ENCODE measurements around the gene CLDN18.

The CLDN18 gene

GRCh38 chr3:137992592-137992991 lies 17.4 kb upstream of the CLDN18 start:
- no peak overlapping the region for H3K4me2 ChIP-seq (ENCODE audit: insufficient read depth, low read length)
- no peaks in the 10 kb centered on the region for H4K20me1 ChIP-seq (ENCODE audit: insufficient read depth, low read length)
- no peak overlapping the region for H3K27ac ChIP-seq (ENCODE audit: low read length)
- no peaks in the 10 kb centered on the region for H3K4me1 ChIP-seq (ENCODE audit: insufficient read depth, low read length)
- TF ChIP-seq CTCF (IDR thresholded peaks at IDR 0.05; ENCODE audit: borderline replicate concordance, extremely low read depth, low read length, poor library complexity, severe bottlenecking) (no peak), EZH2 (IDR thresholded peaks at IDR 0.05; ENCODE audit: borderline replicate concordance, low read depth, low read length, severe bottlenecking) (no peak)
- DNase-seq (no peak), ATAC-seq (ENCODE audit: insufficient read depth, low read depth) (no peak)
- peaks cover 4% of the 10 kb centered on the region for H3K27me3 ChIP-seq (ENCODE audit: insufficient read depth, low read length, poor library complexity)
- no peak overlapping the region for H2AFZ ChIP-seq (ENCODE audit: low read depth, low read length)
- no peaks in the 10 kb centered on the region for H3K79me2 ChIP-seq (ENCODE audit: insufficient read depth, low read length)
- no peak overlapping the region for H3K9ac ChIP-seq (ENCODE audit: low read depth, low read length)
- no peaks in the 10 kb centered on the region for H3K36me3 ChIP-seq (ENCODE audit: insufficient read depth, low read length)
- peaks cover 7% of the 10 kb centered on the region for H3K9me3 ChIP-seq (ENCODE audit: insufficient read depth, low read length, severe bottlenecking)
- H3K4me3 ChIP-seq (ENCODE audit: low read depth in 1 of 2, low read length in 2 of 2), result no peak overlapping the region

- Histone ChIP-seq H3K4me3 (ENCODE audit: low read depth in 1 of 2, low read length in 2 of 2) (no peak overlapping the region), H3K4me2 (ENCODE audit: insufficient read depth, low read length) (no peak overlapping the region), H2AFZ (ENCODE audit: low read depth, low read length) (no peak overlapping the region), H3K9ac (ENCODE audit: low read depth, low read length) (no peak overlapping the region), H3K9me3 (ENCODE audit: insufficient read depth, low read length, severe bottlenecking) (peaks cover 7% of the 10 kb centered on the region), H3K36me3 (ENCODE audit: insufficient read depth, low read length) (no peaks in the 10 kb centered on the region), H3K27ac (ENCODE audit: low read length) (no peak overlapping the region), H4K20me1 (ENCODE audit: insufficient read depth, low read length) (no peaks in the 10 kb centered on the region), H3K4me1 (ENCODE audit: insufficient read depth, low read length) (no peaks in the 10 kb centered on the region), H3K79me2 (ENCODE audit: insufficient read depth, low read length) (no peaks in the 10 kb centered on the region), H3K27me3 (ENCODE audit: insufficient read depth, low read length, poor library complexity) (peaks cover 5% of the 10 kb centered on the region)
- ATAC-seq (ENCODE audit: insufficient read depth, low read depth), result no peak
- no peak for DNase-seq
- no peak for TF ChIP-seq EZH2 (IDR thresholded peaks at IDR 0.05; ENCODE audit: borderline replicate concordance, low read depth, low read length, severe bottlenecking)
- TF ChIP-seq CTCF (IDR thresholded peaks at IDR 0.05; ENCODE audit: borderline replicate concordance, extremely low read depth, low read length, poor library complexity, severe bottlenecking), result no peak
Observed at GRCh38 chr3:137998121-137999042, 11.6 kb upstream of the CLDN18 start.

GRCh38 chr3:138003069-138003468 lies 6.9 kb upstream of the CLDN18 start:
- Histone ChIP-seq H4K20me1 (ENCODE audit: insufficient read depth, low read length) (no peaks in the 10 kb centered on the region), H3K4me3 (ENCODE audit: low read depth in 1 of 2, low read length in 2 of 2) (no peak overlapping the region), H3K79me2 (ENCODE audit: insufficient read depth, low read length) (no peaks in the 10 kb centered on the region), H3K4me2 (ENCODE audit: insufficient read depth, low read length) (no peak overlapping the region), H3K36me3 (ENCODE audit: insufficient read depth, low read length) (no peaks in the 10 kb centered on the region), H3K9me3 (ENCODE audit: insufficient read depth, low read length, severe bottlenecking) (no peaks in the 10 kb centered on the region), H3K4me1 (ENCODE audit: insufficient read depth, low read length) (no peaks in the 10 kb centered on the region), H2AFZ (ENCODE audit: low read depth, low read length) (no peak overlapping the region), H3K27ac (ENCODE audit: low read length) (no peak overlapping the region), H3K27me3 (ENCODE audit: insufficient read depth, low read length, poor library complexity) (peaks cover 5% of the 10 kb centered on the region), H3K9ac (ENCODE audit: low read depth, low read length) (no peak overlapping the region)
- no peak for TF ChIP-seq EZH2 (IDR thresholded peaks at IDR 0.05; ENCODE audit: borderline replicate concordance, low read depth, low read length, severe bottlenecking)
- no peak for TF ChIP-seq CTCF (IDR thresholded peaks at IDR 0.05; ENCODE audit: borderline replicate concordance, extremely low read depth, low read length, poor library complexity, severe bottlenecking)
- no peak for ATAC-seq (ENCODE audit: insufficient read depth, low read depth)
- DNase-seq, result no peak

All from DND-41 (cell line).